Activated CD4-positive, alpha-beta T cell treated with anti-CD3 and anti-CD28 coated beads for 1 hour (primary cell): ENCODE measurements around the gene PSEN1.
A peak's percentile ranks its signal among the peaks of the same experiment; 100 is the strongest.

Experiments used
- DNase-seq: peaks from one replicate; pipeline ENCODE4 v3.0.0-alpha.2; 2020

PSEN1 gene

GRCh38 chr14:73136387-73137225, at the start of gene PSEN1:
Gene PSEN1 (plus strand): TSS chr14:73136507. CDS start chr14:73148020, 11,513 bp downstream.
- DNase-seq = peak; percentile 99

DNA sequence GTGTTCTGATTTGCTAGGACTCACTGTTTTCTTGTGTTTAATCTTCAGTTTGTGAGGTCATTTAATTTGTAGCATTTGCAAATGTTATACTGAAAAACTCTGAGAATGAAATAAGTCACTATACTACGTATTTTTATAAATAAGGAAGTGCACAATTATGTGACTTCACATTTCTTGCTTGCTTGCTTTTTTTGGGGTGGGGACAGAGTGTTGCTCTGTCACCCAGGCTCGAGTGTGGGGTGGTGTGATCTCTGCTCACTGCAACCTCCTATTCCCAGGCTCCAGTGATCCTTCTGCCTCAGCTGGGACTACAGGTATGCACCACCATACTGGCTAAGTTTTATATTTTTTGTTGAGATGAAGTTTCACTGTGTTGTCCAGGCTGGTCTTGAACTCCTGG, 45.3 kb upstream of the PSEN1 start:
- no peak for DNase-seq

DNA sequence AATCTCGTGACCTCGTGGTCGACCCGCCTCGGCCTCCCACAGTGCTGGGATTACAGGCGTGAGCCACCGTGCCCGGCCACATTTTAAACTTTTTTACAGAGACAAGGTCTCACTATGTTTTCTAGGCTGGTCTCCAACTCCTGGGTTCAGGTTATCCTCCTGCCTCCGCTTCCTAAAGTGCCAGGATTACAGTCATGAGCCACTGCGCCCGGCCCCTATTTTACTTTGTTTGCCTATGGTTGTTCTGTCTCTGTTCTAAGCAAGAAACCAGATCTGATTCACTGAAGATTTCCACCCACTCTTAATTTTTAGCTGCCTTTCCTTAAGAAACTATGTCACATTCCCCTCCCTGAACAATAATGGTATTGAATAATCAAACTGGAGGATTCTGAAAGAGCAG, 38.9 kb upstream of the PSEN1 start:
- DNase-seq = no peak

DNA sequence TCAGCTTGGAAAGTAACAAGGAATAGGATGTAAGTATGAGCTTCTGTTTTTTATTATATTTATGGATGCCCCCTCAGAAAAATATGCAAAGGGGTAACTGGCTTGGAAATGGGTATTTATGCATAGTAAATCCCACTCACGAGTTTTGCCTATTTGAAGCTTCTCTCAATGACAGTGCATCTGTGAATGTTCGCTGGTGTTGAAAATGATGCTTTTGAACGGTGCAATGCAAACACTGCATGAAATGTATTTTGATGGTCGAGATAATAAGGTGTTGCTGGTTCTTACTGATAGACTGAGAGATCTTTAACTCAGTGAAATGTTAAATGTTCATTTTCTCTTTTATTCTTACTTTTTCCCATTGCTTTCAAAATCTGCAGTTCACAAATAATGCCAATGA, 36.0 kb upstream of the PSEN1 start:
- DNase-seq = no peak

- DNase-seq = no peak
These were observed 33.4 kb upstream of the PSEN1 start for GRCh38 chr14:73102806-73103497.

DNA sequence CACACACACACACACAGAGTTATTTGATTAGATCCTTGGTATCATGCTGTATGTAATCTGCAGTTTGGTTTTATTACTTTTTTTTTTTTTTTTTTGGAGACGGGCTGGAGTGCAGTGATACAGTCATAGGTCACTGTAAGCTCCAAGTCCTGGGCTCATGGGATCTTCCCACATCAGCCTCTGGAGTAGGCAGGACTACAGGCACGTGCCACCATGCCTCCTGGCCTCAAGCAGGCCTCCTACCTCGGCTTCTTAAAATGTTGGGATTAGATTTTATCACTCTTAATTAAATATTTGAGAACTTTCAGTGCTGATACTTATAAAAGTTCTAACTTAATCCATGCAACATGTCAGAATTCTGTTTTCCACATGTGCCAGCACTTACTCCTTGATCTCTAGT, 31.3 kb upstream of the PSEN1 start:
- no peak for DNase-seq

DNA sequence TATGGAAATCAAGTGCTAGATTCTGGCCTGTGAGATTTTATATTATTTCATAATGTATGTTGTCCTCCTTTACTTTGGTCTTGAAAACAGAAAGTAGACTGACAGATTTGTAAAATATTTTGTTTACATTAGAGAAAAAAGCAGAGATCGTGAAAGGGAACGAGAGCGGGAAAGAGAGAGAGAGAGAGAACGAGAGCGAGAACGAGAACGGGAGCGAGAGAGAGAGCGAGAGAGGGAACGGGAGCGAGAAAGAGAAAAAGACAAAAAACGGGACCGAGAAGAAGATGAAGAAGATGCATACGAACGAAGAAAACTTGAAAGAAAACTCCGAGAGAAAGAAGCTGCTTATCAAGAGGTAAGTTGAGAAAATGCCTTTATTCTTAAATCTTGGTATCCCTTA, 30.6 kb upstream of the PSEN1 start:
- DNase-seq = no peak

GRCh38 chr14:73116079-73116665, 20.1 kb upstream of the PSEN1 start:
- DNase-seq = no peak

GRCh38 chr14:73124180-73124894, 12.0 kb upstream of the PSEN1 start:
- DNase-seq = no peak

GRCh38 chr14:73125169-73125588, 11.1 kb upstream of the PSEN1 start:
- DNase-seq = no peak

GRCh38 chr14:73125746-73126145, 10.6 kb upstream of the PSEN1 start:
- DNase-seq = no peak

GRCh38 chr14:73133795-73134194, 2.5 kb upstream of the PSEN1 start:
- no peak for DNase-seq

- no peak for DNase-seq
These were observed 271 bp upstream of the PSEN1 start for GRCh38 chr14:73136085-73136386.

GRCh38 chr14:73140811-73141323, 4.6 kb downstream of the PSEN1 start:
- no peak for DNase-seq

GRCh38 chr14:73142216-73142615, 5.9 kb downstream of the PSEN1 start:
- no peak for DNase-seq

DNA sequence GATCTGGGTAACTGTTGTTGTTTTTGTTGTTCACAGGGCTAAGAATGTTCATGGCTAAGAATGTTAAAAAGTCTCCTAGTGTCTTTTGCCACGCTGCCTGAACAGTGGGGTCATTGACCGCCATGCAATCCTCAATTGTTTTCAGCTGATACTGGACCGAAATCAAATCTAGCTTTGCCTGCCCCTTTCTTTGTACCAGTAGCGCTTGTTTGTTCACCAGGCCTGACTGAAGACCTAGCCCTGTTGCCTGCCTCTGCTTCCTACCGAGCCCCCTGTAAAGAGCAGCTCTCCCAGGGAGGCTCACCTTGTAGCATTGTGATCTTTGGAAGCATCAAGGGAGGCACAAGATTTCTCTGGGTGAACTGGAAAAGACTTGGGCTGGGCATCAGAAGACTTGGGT, 6.7 kb downstream of the PSEN1 start:
- no peak for DNase-seq

GRCh38 chr14:73143617-73144016, 7.3 kb downstream of the PSEN1 start:
- no peak for DNase-seq

DNA sequence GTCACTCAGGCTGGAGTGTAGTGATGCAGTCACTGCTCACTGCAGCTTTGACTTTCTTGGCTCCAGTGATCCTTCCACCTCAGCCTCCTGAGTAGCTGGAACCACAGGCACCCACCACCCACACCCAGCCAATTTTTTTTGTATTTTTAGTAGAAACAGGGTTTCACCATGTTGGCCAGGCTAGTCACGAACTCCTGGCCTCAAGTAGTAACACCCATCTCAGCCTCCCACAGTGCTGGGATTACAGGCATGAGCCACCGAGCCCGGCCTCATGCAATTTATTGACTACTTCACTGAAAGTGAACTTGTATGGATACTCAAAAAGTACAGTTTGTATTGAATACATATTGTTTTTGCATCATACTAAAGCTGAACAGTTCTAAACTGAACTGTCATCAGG, 9.1 kb downstream of the PSEN1 start:
- no peak for DNase-seq

DNA sequence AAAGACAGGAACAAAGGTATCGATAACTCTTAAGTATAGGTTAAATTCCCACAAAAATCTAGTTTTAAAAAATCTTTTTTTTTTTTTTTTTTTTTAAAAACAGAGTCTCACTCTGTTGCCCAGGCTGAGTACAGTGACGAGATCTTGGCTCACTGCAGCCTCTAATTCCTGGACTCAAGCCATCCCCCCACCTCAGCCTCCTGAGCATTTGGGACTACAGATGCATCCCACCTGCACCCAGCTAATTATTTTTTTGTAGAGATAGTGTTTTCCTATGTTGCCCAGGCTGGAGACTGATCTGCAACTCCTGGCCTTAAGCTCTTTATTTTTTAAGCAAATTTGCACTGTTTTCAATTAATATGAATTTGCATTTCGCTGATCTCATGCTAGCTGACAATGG, 9.8 kb downstream of the PSEN1 start:
- no peak for DNase-seq

- DNase-seq = no peak
These were observed 13.4 kb downstream of the PSEN1 start for GRCh38 chr14:73149753-73150152.

DNA sequence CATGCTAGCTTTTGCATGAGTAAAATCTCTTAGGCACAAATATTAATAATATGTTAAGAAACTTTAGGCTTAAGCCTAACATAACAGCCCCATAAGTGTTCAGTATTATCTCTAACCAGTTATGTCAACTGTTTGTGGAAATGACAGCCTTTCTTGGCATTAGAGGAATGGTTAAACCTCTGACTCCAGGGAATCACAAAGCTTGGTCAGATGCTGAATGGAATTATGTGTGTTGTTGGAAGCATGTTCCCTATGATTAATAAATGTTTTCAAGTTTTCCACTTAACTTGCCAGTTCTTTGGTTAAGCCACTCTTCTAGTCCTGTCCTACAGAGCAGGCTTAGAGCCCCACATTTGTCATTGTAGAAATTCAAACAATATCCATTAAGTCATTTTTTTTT, 17.0 kb downstream of the PSEN1 start:
- no peak for DNase-seq

DNA sequence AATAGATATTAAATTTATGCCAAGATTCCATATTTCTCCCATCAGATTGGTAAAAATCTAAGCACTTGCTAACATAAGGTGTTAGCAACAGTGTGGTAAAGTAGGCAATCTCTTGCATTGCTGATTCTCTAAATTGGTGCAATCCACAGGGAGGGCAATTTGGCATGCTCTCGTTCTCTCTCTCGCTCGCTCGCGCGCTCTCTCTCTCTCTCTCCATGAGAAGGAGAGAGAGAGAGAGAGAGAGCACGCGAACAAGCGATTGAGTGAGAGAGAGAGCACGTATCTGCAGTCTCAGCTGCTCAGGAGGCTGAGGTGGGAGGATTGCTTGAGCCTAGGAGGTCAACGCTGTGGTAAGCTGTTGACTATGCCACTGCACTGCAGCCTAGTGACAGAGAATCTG, 25.9 kb downstream of the PSEN1 start:
- DNase-seq = no peak

- DNase-seq = no peak
These were observed 30.1 kb downstream of the PSEN1 start for GRCh38 chr14:73166399-73166798.
